Measurements from ENCODE around the gene ARSJ. TPM values are rescaled to one million over a fixed set of nuclear protein-coding genes. Genes with fewer than 3 reads are reported as not detected.
"Not testable (repeated sequence)": the region's sequence is repeated elsewhere in the genome, so short reads cannot be mapped to it uniquely, and the experiment has no call there.

Gene ARSJ
- total and polyA plus RNA-seq, 4 donors: 2.3 to 20.6 (median 6.6) TPM

GRCh38 chr4:114019276-114019968 lies 40.0 kb upstream of the ARSJ start:
- 36 to 38% methylated on average over 2 of the region's 2 CpGs for WGBS, 2 donors
- no peak overlapping the region for H3K27ac ChIP-seq (ENCODE audit: low read depth in 1 of 2, low read length in 1 of 2)
- ATAC-seq (ENCODE audit: insufficient read depth, low FRiP score): no peak

GRCh38 chr4:114017120-114017917 lies 37.9 kb upstream of the ARSJ start:
- Histone ChIP-seq H3K27me3 (ENCODE audit: control insufficient read depth in 3 of 3, insufficient read depth in 3 of 3, low read length in 2 of 3) (no peaks in the 10 kb centered on the region), H3K9me3 (ENCODE audit: control insufficient read depth in 4 of 4, insufficient read depth in 3 of 4, low read length in 3 of 4) (no peaks in the 10 kb centered on the region), H3K4me3 (no peak overlapping the region), H3K27ac (ENCODE audit: low read depth in 1 of 2, low read length in 1 of 2) (no peak overlapping the region), H3K9ac (ENCODE audit: insufficient read depth in 1 of 2, low read length in 2 of 2) (no peak overlapping the region), H3K4me1 (ENCODE audit: control insufficient read depth in 5 of 5, insufficient read depth in 5 of 5, low read length in 5 of 5) (no peaks in the 10 kb centered on the region), H3K36me3 (ENCODE audit: control insufficient read depth in 4 of 4, insufficient read depth in 4 of 4, low read length in 4 of 4) (no peaks in the 10 kb centered on the region)
- 88% methylated on average over 4 of the region's 4 CpGs for WGBS, 2 donors
- DNase-seq: no peak
- ATAC-seq (ENCODE audit: insufficient read depth, low FRiP score): no peak
- TF ChIP-seq CTCF (IDR thresholded peaks at IDR 0.05; ENCODE audit: control extremely low read depth, extremely low read depth): no peak

More at GRCh38 chr4:114019276-114019968, 40.0 kb upstream of the ARSJ start:
- Histone ChIP-seq H3K36me3 (ENCODE audit: control insufficient read depth in 4 of 4, insufficient read depth in 4 of 4, low read length in 4 of 4) (no peaks in the 10 kb centered on the region), H3K9me3 (ENCODE audit: control insufficient read depth in 4 of 4, insufficient read depth in 3 of 4, low read length in 3 of 4) (no peaks in the 10 kb centered on the region), H3K27me3 (ENCODE audit: control insufficient read depth in 3 of 3, insufficient read depth in 3 of 3, low read length in 2 of 3) (no peaks in the 10 kb centered on the region), H3K9ac (ENCODE audit: insufficient read depth in 1 of 2, low read length in 2 of 2) (no peak overlapping the region), H3K4me1 (ENCODE audit: control insufficient read depth in 5 of 5, insufficient read depth in 5 of 5, low read length in 5 of 5) (no peaks in the 10 kb centered on the region), H3K4me3 (no peak overlapping the region)
- DNase-seq: peak in 2 of 3 donors; percentile 51 to 53
- TF ChIP-seq CTCF (IDR thresholded peaks at IDR 0.05; ENCODE audit: control extremely low read depth, extremely low read depth): no peak

- Histone ChIP-seq H3K9ac (ENCODE audit: insufficient read depth in 1 of 2, low read length in 2 of 2) (no peak overlapping the region), H3K4me3 (no peak overlapping the region), H3K4me1 (ENCODE audit: control insufficient read depth in 5 of 5, insufficient read depth in 5 of 5, low read length in 5 of 5) (no peaks in the 10 kb centered on the region), H3K27ac (ENCODE audit: low read depth in 1 of 2, low read length in 1 of 2) (no peak overlapping the region), H3K36me3 (ENCODE audit: control insufficient read depth in 4 of 4, insufficient read depth in 4 of 4, low read length in 4 of 4) (no peaks in the 10 kb centered on the region), H3K9me3 (ENCODE audit: control insufficient read depth in 4 of 4, insufficient read depth in 3 of 4, low read length in 3 of 4) (no peaks in the 10 kb centered on the region), H3K27me3 (ENCODE audit: control insufficient read depth in 3 of 3, insufficient read depth in 3 of 3, low read length in 2 of 3) (no peaks in the 10 kb centered on the region)
- WGBS, 2 donors: 24 to 41% methylated on average over 1 of the region's 1 CpG
- ATAC-seq (ENCODE audit: insufficient read depth, low FRiP score): no peak
- TF ChIP-seq CTCF (IDR thresholded peaks at IDR 0.05; ENCODE audit: control extremely low read depth, extremely low read depth): no peak
- DNase-seq: peak in 2 of 3 donors; percentile 20 to 30
Measured at GRCh38 chr4:114015444-114015899, 36.0 kb upstream of the ARSJ start.

GRCh38 chr4:114013201-114013600 lies 33.8 kb upstream of the ARSJ start:
- not testable (repeated sequence) for H3K9me3 ChIP-seq (ENCODE audit: control insufficient read depth in 4 of 4, insufficient read depth in 3 of 4, low read length in 3 of 4); H3K27ac ChIP-seq (ENCODE audit: low read depth in 1 of 2, low read length in 1 of 2); H3K27me3 ChIP-seq (ENCODE audit: control insufficient read depth in 3 of 3, insufficient read depth in 3 of 3, low read length in 2 of 3); DNase-seq; H3K4me3 ChIP-seq; H3K9ac ChIP-seq (ENCODE audit: insufficient read depth in 1 of 2, low read length in 2 of 2); H3K36me3 ChIP-seq (ENCODE audit: control insufficient read depth in 4 of 4, insufficient read depth in 4 of 4, low read length in 4 of 4); ATAC-seq (ENCODE audit: insufficient read depth, low FRiP score); H3K4me1 ChIP-seq (ENCODE audit: control insufficient read depth in 5 of 5, insufficient read depth in 5 of 5, low read length in 5 of 5)
- 85 to 91% methylated on average over 4 of the region's 4 CpGs for WGBS, 2 donors

Data from lung (tissue), 12 donors.